BLaER1 treated with 17β-estradiol and CSF1 and Interleukin-3, amounts not matched to agents 10 nM and 100 nM (cell line): ENCODE measurements around the gene TIMP4.

Experiments used
- H3K27ac ChIP-seq, 11 experiments: shearing (Covaris generic); formaldehyde crosslinking; 2 replicates each; pipeline ENCODE4 v1.8.1; 2022
- H3K27me3 ChIP-seq, 11 experiments: shearing (Covaris generic); formaldehyde crosslinking; 2 replicates each; pipeline ENCODE4 v1.8.1; 2022
- H3K36me3 ChIP-seq, 11 experiments: shearing (Covaris generic); formaldehyde crosslinking; 2 replicates each; pipeline ENCODE4 v1.8.1; 2022
- H3K4me1 ChIP-seq, 10 experiments: shearing (Covaris generic); formaldehyde crosslinking; 2 replicates each; pipeline ENCODE4 v1.8.1; 2022
- H3K4me2 ChIP-seq, 11 experiments: shearing (Covaris generic); formaldehyde crosslinking; 2 replicates each; pipeline ENCODE4 v1.8.1; 2022
- H3K4me3 ChIP-seq, 10 experiments: shearing (Covaris generic); formaldehyde crosslinking; 2 replicates each; pipeline ENCODE4 v1.8.1; 2022
- H3K9ac ChIP-seq, 11 experiments: shearing (Covaris generic); formaldehyde crosslinking; 2 replicates each; pipeline ENCODE4 v1.8.1; 2022
- H3K9me3 ChIP-seq, 11 experiments: shearing (Covaris generic); formaldehyde crosslinking; replicated peaks in 1 of 11; 2 replicates each; pipeline ENCODE4 v1.8.1; 2022
- H4K20me1 ChIP-seq, 11 experiments: shearing (Covaris generic); formaldehyde crosslinking; 2 replicates each; pipeline ENCODE4 v1.8.1; 2022
- Cebpa-rat ChIP-seq, 11 experiments: shearing (Covaris generic); IDR thresholded peaks; 2 replicates each; pipeline ENCODE4 v1.8.1; 2022

The TIMP4 gene

GRCh38 chr3:12188328-12188648 is 29.6 kb upstream of the TIMP4 start:
- no peaks in the 10 kb centered on the region for H3K36me3 ChIP-seq
- H3K27ac ChIP-seq = peak overlapping the region; percentile 9 to 97 (median 85); a peak in 20 of 22 replicates
- H3K9ac ChIP-seq = peak overlapping the region in 10 of 11 experiments; percentile 21 to 88 (median 76); a peak in 19 of 22 replicates
- H3K9me3 ChIP-seq = no peaks in the 10 kb centered on the region
- H3K4me2 ChIP-seq = peak overlapping the region; percentile 83 to 99 (median 95)
- peaks cover 7 to 28% (median 24%) of the 10 kb centered on the region in 11 experiments; a peak in 18 of 22 replicates for H3K27me3 ChIP-seq
- no peak for TF ChIP-seq Cebpa-rat (IDR thresholded peaks at IDR 0.05)
- peaks cover 40 to 98% (median 82%) of the 10 kb centered on the region in 10 experiments for H3K4me1 ChIP-seq
- peaks cover 0 to 16% (median 0%) of the 10 kb centered on the region in 11 experiments; a peak in 7 of 22 replicates for H4K20me1 ChIP-seq
- peak overlapping the region in 5 of 10 experiments; percentile 15 to 53 (median 36); a peak in 5 of 20 replicates for H3K4me3 ChIP-seq

DNA sequence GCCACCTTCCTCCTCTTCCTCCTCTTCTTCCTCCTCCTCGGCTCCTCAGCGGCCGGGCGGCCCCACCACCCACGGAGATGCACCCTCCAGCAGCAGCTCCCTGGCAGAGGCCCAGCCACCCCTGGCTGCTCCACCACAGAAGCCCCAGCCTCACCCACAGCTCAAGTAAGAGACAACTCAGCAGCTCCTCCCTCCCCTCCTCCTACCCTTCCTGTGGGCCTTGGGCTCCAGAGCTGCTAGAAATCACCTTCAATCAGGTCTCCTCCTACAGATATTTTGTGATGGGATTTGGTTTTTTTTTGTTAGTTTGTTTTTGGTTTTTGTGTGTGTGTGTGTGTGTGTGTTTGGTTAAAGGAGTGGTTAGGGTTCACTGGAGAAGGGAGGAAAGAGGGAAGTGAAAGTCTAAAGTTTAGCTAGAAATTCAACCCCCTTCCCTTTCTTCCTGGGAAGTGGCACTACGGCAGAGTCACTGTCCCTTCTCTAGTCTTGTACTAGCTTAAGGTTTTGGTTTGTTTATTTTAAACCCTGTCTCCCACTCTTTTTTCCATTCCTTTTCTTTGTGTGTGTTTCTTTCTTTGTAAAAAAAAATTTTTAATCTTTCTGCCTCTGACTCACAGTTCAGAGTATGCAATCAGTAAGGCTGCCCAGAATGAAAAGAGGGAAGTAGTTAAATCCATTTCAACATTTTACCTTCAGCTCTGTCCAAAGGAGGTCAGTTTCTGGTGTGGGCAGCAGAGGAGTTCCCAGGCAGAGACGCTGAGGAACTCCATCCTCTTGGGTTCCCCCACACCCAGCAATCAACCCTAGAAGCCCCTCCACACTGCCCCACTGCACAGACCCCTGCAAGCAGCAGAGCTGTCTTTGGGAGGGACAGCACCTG is 29.0 kb upstream of the TIMP4 start:
- Histone ChIP-seq H3K4me1 (peaks cover 44 to 98% (median 80%) of the 10 kb centered on the region in 10 experiments), H4K20me1 (peaks cover 0 to 20% (median 0%) of the 10 kb centered on the region in 11 experiments; a peak in 7 of 22 replicates), H3K9me3 (no peaks in the 10 kb centered on the region), H3K36me3 (no peaks in the 10 kb centered on the region), H3K27ac (peak overlapping the region; percentile 9 to 97 (median 85); a peak in 20 of 22 replicates), H3K9ac (peak overlapping the region in 10 of 11 experiments; percentile 21 to 88 (median 76); a peak in 19 of 22 replicates), H3K27me3 (peaks cover 9 to 34% (median 30%) of the 10 kb centered on the region in 11 experiments; a peak in 19 of 22 replicates), H3K4me3 (peak overlapping the region; percentile 1 to 57 (median 24); a peak in 11 of 20 replicates), H3K4me2 (peak overlapping the region; percentile 83 to 99 (median 95))
- TF ChIP-seq Cebpa-rat (IDR thresholded peaks at IDR 0.05) = peak in 4 of 11 experiments; percentile 3 to 43 (median 32); a peak in 2 of 22 replicates

GRCh38 chr3:12186515-12187286 is 28.0 kb upstream of the TIMP4 start:
- Histone ChIP-seq H3K4me1 (peaks cover 54 to 98% (median 81%) of the 10 kb centered on the region in 10 experiments), H4K20me1 (peaks cover 0 to 27% (median 0%) of the 10 kb centered on the region in 11 experiments; a peak in 8 of 22 replicates), H3K27me3 (peaks cover 9 to 38% (median 34%) of the 10 kb centered on the region in 11 experiments; a peak in 19 of 22 replicates), H3K36me3 (no peaks in the 10 kb centered on the region), H3K27ac (peak overlapping the region; percentile 9 to 97 (median 85); a peak in 18 of 22 replicates), H3K4me3 (peak overlapping the region in 9 of 10 experiments; percentile 1 to 57 (median 19); a peak in 11 of 20 replicates), H3K4me2 (peak overlapping the region; percentile 83 to 99 (median 95)), H3K9ac (peak overlapping the region; percentile 12 to 88 (median 74); a peak in 17 of 22 replicates), H3K9me3 (no peaks in the 10 kb centered on the region)
- TF ChIP-seq Cebpa-rat (IDR thresholded peaks at IDR 0.05) = no peak

DNA sequence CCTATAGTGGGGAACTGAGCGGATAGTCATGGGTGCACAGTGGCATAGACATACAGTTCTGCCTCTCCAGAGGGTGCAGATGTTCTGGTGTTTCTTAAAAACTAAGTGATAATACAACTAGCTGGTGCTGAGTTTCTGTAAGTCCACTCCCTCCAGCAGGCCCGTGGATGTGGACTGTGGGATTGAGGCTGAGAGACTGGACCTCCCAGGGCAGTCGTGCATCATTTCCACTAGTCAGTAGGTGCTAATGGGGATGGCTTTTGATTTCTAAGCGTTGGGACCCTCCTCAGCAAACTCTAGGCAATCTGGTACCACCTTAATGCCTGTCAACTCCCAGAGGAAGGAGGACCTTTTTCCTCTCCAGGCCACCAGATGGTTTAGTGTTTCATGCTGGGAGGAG is 27.3 kb upstream of the TIMP4 start:
- Histone ChIP-seq H3K27ac (peak overlapping the region in 4 of 11 experiments; percentile 92 to 97 (median 93); a peak in 6 of 22 replicates), H3K27me3 (peaks cover 9 to 41% (median 36%) of the 10 kb centered on the region in 11 experiments; a peak in 19 of 22 replicates), H3K4me1 (peaks cover 60 to 98% (median 84%) of the 10 kb centered on the region in 10 experiments), H3K36me3 (no peaks in the 10 kb centered on the region), H4K20me1 (peaks cover 0 to 33% (median 0%) of the 10 kb centered on the region in 11 experiments; a peak in 8 of 22 replicates), H3K4me3 (no peak overlapping the region), H3K9ac (peak overlapping the region in 3 of 11 experiments; percentile 79 to 88 (median 83); a peak in 3 of 22 replicates), H3K9me3 (no peaks in the 10 kb centered on the region), H3K4me2 (peak overlapping the region; percentile 83 to 99 (median 95))
- TF ChIP-seq Cebpa-rat (IDR thresholded peaks at IDR 0.05) = no peak

DNA sequence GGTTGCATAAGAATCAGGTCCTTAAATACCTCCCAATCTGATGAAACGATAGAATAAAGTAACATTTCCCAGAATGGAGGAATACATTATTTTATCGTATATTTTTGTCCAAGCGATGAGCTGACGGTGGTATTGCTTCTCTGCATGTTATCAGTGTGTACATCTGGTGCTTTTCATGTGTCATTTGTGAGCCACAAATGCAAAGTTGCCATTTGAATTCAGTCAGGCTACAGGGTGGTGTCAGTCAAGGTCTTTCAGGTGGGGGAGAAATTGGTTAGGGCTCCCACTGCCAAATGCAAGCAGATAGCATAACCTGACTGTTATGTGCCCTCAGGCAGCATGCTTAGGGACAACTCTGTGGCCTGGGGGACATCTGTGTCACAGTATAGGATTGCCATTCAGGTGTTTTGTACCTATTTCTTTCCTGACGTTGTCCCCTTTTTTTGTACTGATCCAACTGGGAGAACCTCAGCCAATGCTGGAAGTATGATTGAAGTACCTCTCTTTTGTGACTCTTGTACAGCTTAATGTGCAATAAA is 26.5 kb upstream of the TIMP4 start:
- Histone ChIP-seq H3K4me2 (peak overlapping the region in 7 of 11 experiments; percentile 83 to 99 (median 95); a peak in 13 of 22 replicates), H3K4me3 (no peak overlapping the region), H3K36me3 (no peaks in the 10 kb centered on the region), H3K9ac (no peak overlapping the region), H3K27me3 (peaks cover 9 to 49% (median 44%) of the 10 kb centered on the region in 11 experiments; a peak in 19 of 22 replicates), H4K20me1 (peaks cover 0 to 34% (median 0%) of the 10 kb centered on the region in 11 experiments; a peak in 8 of 22 replicates), H3K4me1 (peaks cover 61 to 98% (median 84%) of the 10 kb centered on the region in 10 experiments), H3K9me3 (no peaks in the 10 kb centered on the region), H3K27ac (no peak overlapping the region)
- TF ChIP-seq Cebpa-rat (IDR thresholded peaks at IDR 0.05) = no peak

GRCh38 chr3:12184541-12184940 is 25.8 kb upstream of the TIMP4 start:
- Histone ChIP-seq H4K20me1 (peaks cover 0 to 34% (median 0%) of the 10 kb centered on the region in 11 experiments; a peak in 8 of 22 replicates), H3K9ac (no peak overlapping the region), H3K27me3 (peaks cover 9 to 52% (median 48%) of the 10 kb centered on the region in 11 experiments; a peak in 19 of 22 replicates), H3K4me2 (peak overlapping the region in 10 of 11 experiments; percentile 0 to 94 (median 22); a peak in 14 of 22 replicates), H3K27ac (peak overlapping the region in 1 of 11 experiments; percentile 9; a peak in 1 of 22 replicates), H3K36me3 (no peaks in the 10 kb centered on the region), H3K4me3 (no peak overlapping the region), H3K4me1 (peaks cover 61 to 98% (median 82%) of the 10 kb centered on the region in 10 experiments), H3K9me3 (no peaks in the 10 kb centered on the region)
- TF ChIP-seq Cebpa-rat (IDR thresholded peaks at IDR 0.05) = no peak

- Histone ChIP-seq H3K27ac (peak overlapping the region in 1 of 11 experiments; percentile 1; a peak in 2 of 22 replicates), H3K4me2 (peak overlapping the region; percentile 61 to 94 (median 74))
These were observed 24.2 kb upstream of the TIMP4 start for GRCh38 chr3:12182687-12183441.

More at GRCh38 chr3:12182687-12183441, 24.2 kb upstream of the TIMP4 start:
- Histone ChIP-seq H3K9ac (no peak overlapping the region), H3K36me3 (no peaks in the 10 kb centered on the region), H3K4me3 (no peak overlapping the region), H4K20me1 (peaks cover 0 to 34% (median 0%) of the 10 kb centered on the region in 11 experiments; a peak in 7 of 22 replicates), H3K27me3 (peaks cover 9 to 55% (median 48%) of the 10 kb centered on the region in 11 experiments; a peak in 19 of 22 replicates), H3K4me1 (peaks cover 63 to 98% (median 82%) of the 10 kb centered on the region in 10 experiments), H3K9me3 (no peaks in the 10 kb centered on the region)
- no peak for TF ChIP-seq Cebpa-rat (IDR thresholded peaks at IDR 0.05)
